CD8-positive, alpha-beta memory T cell (primary cell): ENCODE results near the gene EPHB1. TPM values are rescaled to one million over a fixed set of nuclear protein-coding genes. Genes with fewer than 3 reads are reported as not detected.

Experiments used
- CTCF ChIA-PET: fragments of 350-600 bp; sonication (Branson Sonifier 250); formaldehyde crosslinking; loops from one replicate; lab custom pipeline; 2021; ENCODE audit warnings: antibody characterized with exemption; lab: Charles Lee
- POLR2A ChIA-PET: fragments of 350-600 bp; sonication (Branson Sonifier 250); formaldehyde crosslinking; loops from one replicate; lab custom pipeline; 2021; ENCODE audit warnings: antibody characterized with exemption; lab: Charles Lee
- DNase-seq, 5 donors: peaks; one replicate each; pipeline versions ENCODE4 v3.0.0 to v3.0.0-alpha.2; 2020 to 2022; ENCODE audit warnings: mixed read lengths in 1 of 5
- H3K27ac ChIP-seq: one replicate; pipeline ENCODE4 v1.7.0; 2013; ENCODE audit warnings: low read depth, mild to moderate bottlenecking, low read length, moderate library complexity
- H3K27me3 ChIP-seq: 2 replicates; pipeline ENCODE4 v1.7.0; 2013; ENCODE audit warnings: low read length, mild to moderate bottlenecking; ENCODE audit not compliant: insufficient read depth, poor library complexity, severe bottlenecking
- H3K36me3 ChIP-seq: 2 replicates; pipeline ENCODE4 v1.7.0; 2013; ENCODE audit warnings: mild to moderate bottlenecking, low read length, moderate library complexity; ENCODE audit not compliant: insufficient read depth
- H3K4me1 ChIP-seq: 2 replicates; pipeline ENCODE4 v1.7.0; 2013; ENCODE audit warnings: mild to moderate bottlenecking, low read length, moderate library complexity; ENCODE audit not compliant: insufficient read depth
- H3K4me3 ChIP-seq: 2 replicates; pipeline ENCODE4 v1.7.0; 2013; ENCODE audit warnings: mild to moderate bottlenecking, low read length
- H3K9me3 ChIP-seq: 2 replicates; pipeline ENCODE4 v1.7.0; 2013; ENCODE audit warnings: mild to moderate bottlenecking, low read length
- H3K27ac Mint-ChIP-seq, 8 donors: one replicate each; pipeline ENCODE4 v1.8.0; 2020 to 2021; ENCODE audit warnings: mixed read lengths in 8 of 8, mild to moderate bottlenecking in 6 of 8, inconsistent platforms in 3 of 8, moderate library complexity in 3 of 8
- H3K27me3 Mint-ChIP-seq, 2 donors: one replicate each; pipeline ENCODE4 v1.8.0; 2020 to 2021; ENCODE audit warnings: mixed read lengths in 2 of 2, mild to moderate bottlenecking in 1 of 2, moderate library complexity in 1 of 2
- H3K36me3 Mint-ChIP-seq, 3 donors: one replicate each; pipeline ENCODE4 v1.8.0; 2020 to 2021; ENCODE audit warnings: mixed read lengths in 3 of 3, inconsistent platforms in 1 of 3, mild to moderate bottlenecking in 1 of 3
- H3K4me1 Mint-ChIP-seq, 3 donors: one replicate each; pipeline ENCODE4 v1.8.0; 2020 to 2021; ENCODE audit warnings: mixed read lengths in 3 of 3, inconsistent platforms in 1 of 3, mild to moderate bottlenecking in 1 of 3
- H3K4me3 Mint-ChIP-seq, 7 donors: one replicate each; pipeline ENCODE4 v1.8.0; 2020 to 2021; ENCODE audit warnings: mixed read lengths in 7 of 7, mild to moderate bottlenecking in 6 of 7, moderate library complexity in 4 of 7, inconsistent platforms in 2 of 7
- H3K9me3 Mint-ChIP-seq, 5 donors: one replicate each; pipeline ENCODE4 v1.8.0; 2020 to 2022; ENCODE audit warnings: mixed read lengths in 5 of 5, mild to moderate bottlenecking in 3 of 5, moderate library complexity in 2 of 5, inconsistent platforms in 1 of 5
- polyA plus RNA-seq: library from polyadenylated mRNA; unstranded; fragments of 300-500 nt; fragmentation: Illumina TruSeq; gene quantifications from one replicate; pipeline ENCODE4 v1.2.3, GENCODE V29; 2021
- total RNA-seq, 2 experiments: library from RNA; stranded (reverse); gene quantifications; one replicate each; pipeline ENCODE4 v1.2.3, GENCODE V29; 2021

The EPHB1 gene
- total and polyA plus RNA-seq, 3 experiments from 2014 or later: 0.10 TPM; not detected in 2

DNA sequence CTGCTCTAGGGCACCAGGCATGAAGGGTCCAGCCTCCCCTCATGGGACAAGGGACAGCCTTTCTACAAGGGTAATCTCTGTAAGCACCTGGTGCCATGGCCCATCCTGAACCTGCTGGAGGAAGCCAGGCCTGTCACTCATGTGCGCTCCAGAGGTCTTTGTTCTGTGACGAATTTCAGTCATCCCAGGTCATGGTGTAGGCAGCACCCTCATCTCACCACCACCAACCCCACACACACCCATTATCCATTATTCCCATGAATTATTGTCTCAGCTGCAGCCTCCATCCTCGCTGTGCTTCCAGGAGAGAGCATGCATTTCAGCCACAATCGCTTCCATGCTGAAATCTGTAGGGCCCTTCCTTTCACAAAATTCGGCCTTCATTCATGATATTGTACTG, 419.3 kb downstream of the EPHB1 start:
- DNase-seq: no peak
- no peaks in the 10 kb centered on the region for H3K9me3 ChIP-seq
- no peaks in the 10 kb centered on the region for H3K27me3 ChIP-seq
- no peak overlapping the region for H3K4me3 ChIP-seq
- H3K9me3 Mint-ChIP-seq: peaks cover 0 to 11% (median 0%) of the 10 kb centered on the region in 5 donors
- CTCF ChIA-PET: no interaction called here
- no peaks in the 10 kb centered on the region for H3K36me3 Mint-ChIP-seq
- no peaks in the 10 kb centered on the region for H3K4me1 Mint-ChIP-seq
- H3K27me3 Mint-ChIP-seq: peaks cover 0 to 4% of the 10 kb centered on the region in 2 donors
- no peak overlapping the region for H3K27ac ChIP-seq
- POLR2A ChIA-PET: no interaction called here
- no peak overlapping the region for H3K27ac Mint-ChIP-seq
- H3K36me3 ChIP-seq: no peaks in the 10 kb centered on the region
- H3K4me1 ChIP-seq: no peaks in the 10 kb centered on the region
- H3K4me3 Mint-ChIP-seq: no peak overlapping the region

DNA sequence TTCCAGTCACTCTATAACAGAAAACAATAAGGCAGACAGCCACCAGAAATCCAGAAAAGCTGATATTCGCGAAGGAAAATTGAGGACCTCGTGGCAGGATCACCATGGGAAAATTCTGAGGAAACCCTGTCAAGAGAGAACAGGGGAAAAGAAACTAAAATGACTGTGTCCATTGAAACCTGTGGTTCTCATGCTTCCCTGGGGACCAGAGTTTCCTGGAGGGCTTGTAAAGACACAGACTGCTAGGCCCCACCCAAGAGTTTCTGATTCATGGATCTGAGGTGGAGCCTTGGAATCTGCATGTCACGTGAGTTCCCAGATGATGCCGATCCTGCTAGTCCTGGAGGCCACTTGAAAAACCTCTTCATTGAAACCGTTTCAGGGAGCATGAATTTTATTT, 420.5 kb downstream of the EPHB1 start:
- Histone ChIP-seq H3K9me3 (no peaks in the 10 kb centered on the region), H3K36me3 (no peaks in the 10 kb centered on the region), H3K4me1 (no peaks in the 10 kb centered on the region), H3K27ac (no peak overlapping the region), H3K4me3 (no peak overlapping the region), H3K27me3 (no peaks in the 10 kb centered on the region)
- H3K9me3 Mint-ChIP-seq: peaks cover 0 to 11% (median 0%) of the 10 kb centered on the region in 5 donors
- H3K27ac Mint-ChIP-seq: no peak overlapping the region
- no peak overlapping the region for H3K4me3 Mint-ChIP-seq
- no peaks in the 10 kb centered on the region for H3K36me3 Mint-ChIP-seq
- H3K4me1 Mint-ChIP-seq: no peaks in the 10 kb centered on the region
- ChIA-PET CTCF (no interaction called here), POLR2A (no interaction called here)
- no peak for DNase-seq
- H3K27me3 Mint-ChIP-seq: peaks cover 0 to 4% of the 10 kb centered on the region in 2 donors

GRCh38 chr3:135216659-135217058, 421.6 kb downstream of the EPHB1 start:
- H3K4me3 Mint-ChIP-seq: no peak overlapping the region
- no peaks in the 10 kb centered on the region for H3K9me3 ChIP-seq

DNA sequence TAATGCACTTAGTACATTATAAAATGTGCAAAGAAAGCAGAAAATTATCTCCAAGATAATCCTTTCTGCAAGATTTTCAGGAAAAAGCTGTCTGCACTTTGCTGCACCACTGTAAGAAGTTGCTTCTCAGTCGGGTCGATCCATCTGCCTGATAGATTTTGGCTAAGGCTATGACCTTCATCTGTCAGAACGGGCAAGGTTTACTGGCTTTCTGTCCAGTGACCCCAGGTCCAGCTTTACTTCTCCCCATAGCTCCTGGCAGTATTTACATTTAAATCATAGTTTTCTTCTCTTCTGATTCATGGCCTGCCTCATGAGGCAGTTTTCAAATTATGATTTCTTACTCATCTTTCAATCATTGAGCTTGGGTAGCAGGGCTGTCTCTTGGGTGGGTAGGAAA, 422.7 kb downstream of the EPHB1 start:
- no peaks in the 10 kb centered on the region for H3K9me3 ChIP-seq
- no peak overlapping the region for H3K4me3 Mint-ChIP-seq
- H3K36me3 Mint-ChIP-seq: no peaks in the 10 kb centered on the region
- CTCF ChIA-PET: no interaction called here
- H3K27me3 ChIP-seq: no peaks in the 10 kb centered on the region
- no peak overlapping the region for H3K27ac ChIP-seq
- POLR2A ChIA-PET: no interaction called here
- H3K4me1 ChIP-seq: no peaks in the 10 kb centered on the region
- no peak for DNase-seq
- H3K4me3 ChIP-seq: no peak overlapping the region
- no peaks in the 10 kb centered on the region for H3K36me3 ChIP-seq
- no peaks in the 10 kb centered on the region for H3K4me1 Mint-ChIP-seq
- peaks cover 0 to 4% of the 10 kb centered on the region in 2 donors for H3K27me3 Mint-ChIP-seq
- H3K9me3 Mint-ChIP-seq: peaks cover 0 to 11% (median 0%) of the 10 kb centered on the region in 5 donors
- H3K27ac Mint-ChIP-seq: no peak overlapping the region

More at GRCh38 chr3:135216659-135217058, 421.6 kb downstream of the EPHB1 start:
- Mint-ChIP-seq H3K36me3 (no peaks in the 10 kb centered on the region), H3K4me1 (no peaks in the 10 kb centered on the region), H3K9me3 (peaks cover 0 to 11% (median 0%) of the 10 kb centered on the region in 5 donors), H3K27me3 (peaks cover 0 to 4% of the 10 kb centered on the region in 2 donors), H3K27ac (no peak overlapping the region)
- no peaks in the 10 kb centered on the region for H3K36me3 ChIP-seq
- DNase-seq: no peak
- ChIA-PET POLR2A (no interaction called here), CTCF (no interaction called here)
- H3K4me1 ChIP-seq: no peaks in the 10 kb centered on the region
- no peak overlapping the region for H3K27ac ChIP-seq
- H3K27me3 ChIP-seq: no peaks in the 10 kb centered on the region
- H3K4me3 ChIP-seq: no peak overlapping the region

GRCh38 chr3:135218304-135218703, 423.2 kb downstream of the EPHB1 start:
- ChIA-PET POLR2A (no interaction called here), CTCF (no interaction called here)
- Histone ChIP-seq H3K4me3 (no peak overlapping the region), H3K9me3 (no peaks in the 10 kb centered on the region), H3K27ac (no peak overlapping the region), H3K36me3 (no peaks in the 10 kb centered on the region), H3K4me1 (no peaks in the 10 kb centered on the region), H3K27me3 (no peaks in the 10 kb centered on the region)
- no peak for DNase-seq
- H3K27me3 Mint-ChIP-seq: peaks cover 0 to 4% of the 10 kb centered on the region in 2 donors
- peaks cover 0 to 12% (median 0%) of the 10 kb centered on the region in 5 donors for H3K9me3 Mint-ChIP-seq
- H3K4me3 Mint-ChIP-seq: no peak overlapping the region
- H3K4me1 Mint-ChIP-seq: no peaks in the 10 kb centered on the region
- no peaks in the 10 kb centered on the region for H3K36me3 Mint-ChIP-seq
- no peak overlapping the region for H3K27ac Mint-ChIP-seq

DNA sequence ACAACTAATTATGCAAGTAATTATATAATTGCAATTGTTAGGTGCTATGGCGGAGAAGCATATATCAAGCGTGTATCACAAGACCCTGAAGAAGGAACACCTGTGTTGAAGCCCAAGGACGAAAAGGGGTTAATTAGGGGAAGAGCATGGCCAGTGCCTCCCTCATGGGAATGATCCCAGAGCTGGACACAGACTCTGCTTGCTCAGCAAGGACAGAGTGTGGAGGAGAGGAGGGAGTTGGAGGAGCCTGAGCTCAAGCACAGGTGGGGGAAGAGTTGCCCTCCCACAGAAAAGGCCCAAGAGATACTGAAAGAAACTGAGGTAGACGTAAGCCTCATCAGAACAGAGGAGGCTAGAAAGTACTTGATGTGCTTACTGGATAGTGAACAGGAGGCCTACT, 423.7 kb downstream of the EPHB1 start:
- Mint-ChIP-seq H3K4me1 (no peaks in the 10 kb centered on the region), H3K9me3 (peaks cover 0 to 9% (median 0%) of the 10 kb centered on the region in 5 donors), H3K27ac (no peak overlapping the region), H3K27me3 (peaks cover 0 to 4% of the 10 kb centered on the region in 2 donors), H3K4me3 (no peak overlapping the region), H3K36me3 (no peaks in the 10 kb centered on the region)
- no peak for DNase-seq
- CTCF ChIA-PET: no interaction called here
- POLR2A ChIA-PET: no interaction called here
- H3K27me3 ChIP-seq: no peaks in the 10 kb centered on the region
- H3K36me3 ChIP-seq: no peaks in the 10 kb centered on the region
- no peak overlapping the region for H3K27ac ChIP-seq
- no peak overlapping the region for H3K4me3 ChIP-seq
- H3K9me3 ChIP-seq: no peaks in the 10 kb centered on the region
- H3K4me1 ChIP-seq: no peaks in the 10 kb centered on the region

GRCh38 chr3:135224815-135225362, 429.8 kb downstream of the EPHB1 start:
- POLR2A ChIA-PET: no interaction called here

DNA sequence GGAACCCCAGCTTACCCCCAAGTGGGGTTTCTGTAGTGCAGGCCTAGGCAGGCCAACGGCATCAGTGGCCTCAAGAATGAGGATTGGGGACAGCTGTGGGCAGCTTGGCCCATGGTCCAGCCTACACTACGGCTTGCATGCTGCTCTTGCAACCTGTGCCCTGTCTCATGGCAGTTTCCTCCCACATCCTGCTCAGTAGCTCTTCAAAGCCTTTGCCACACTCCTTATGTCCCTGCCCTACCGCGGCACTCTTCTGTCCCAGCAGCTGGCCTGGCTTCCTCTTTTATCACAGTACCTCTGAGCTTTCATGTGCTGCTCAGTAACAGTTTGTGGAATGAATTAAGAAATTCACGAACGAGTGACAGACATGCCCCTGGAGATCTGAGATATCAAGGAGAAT, 431.0 kb downstream of the EPHB1 start:
- no peak for DNase-seq
- POLR2A ChIA-PET: no interaction called here
- Histone ChIP-seq H3K9me3 (no peaks in the 10 kb centered on the region), H3K27ac (no peak overlapping the region), H3K27me3 (no peaks in the 10 kb centered on the region), H3K4me3 (no peak overlapping the region), H3K4me1 (no peaks in the 10 kb centered on the region), H3K36me3 (no peaks in the 10 kb centered on the region)
- H3K4me1 Mint-ChIP-seq: no peaks in the 10 kb centered on the region
- H3K4me3 Mint-ChIP-seq: no peak overlapping the region
- CTCF ChIA-PET: no interaction called here
- peaks cover 0 to 2% of the 10 kb centered on the region in 2 donors for H3K27me3 Mint-ChIP-seq
- no peaks in the 10 kb centered on the region for H3K36me3 Mint-ChIP-seq
- peaks cover 0 to 6% (median 0%) of the 10 kb centered on the region in 5 donors for H3K9me3 Mint-ChIP-seq
- peak overlapping the region in 1 of 8 donors; percentile 78 for H3K27ac Mint-ChIP-seq

More at GRCh38 chr3:135224815-135225362, 429.8 kb downstream of the EPHB1 start:
- Histone ChIP-seq H3K9me3 (no peaks in the 10 kb centered on the region), H3K4me3 (no peak overlapping the region), H3K36me3 (no peaks in the 10 kb centered on the region), H3K27me3 (no peaks in the 10 kb centered on the region), H3K27ac (no peak overlapping the region), H3K4me1 (no peaks in the 10 kb centered on the region)
- no peaks in the 10 kb centered on the region for H3K4me1 Mint-ChIP-seq
- CTCF ChIA-PET: no interaction called here
- peaks cover 0 to 6% (median 0%) of the 10 kb centered on the region in 5 donors for H3K9me3 Mint-ChIP-seq
- no peaks in the 10 kb centered on the region for H3K36me3 Mint-ChIP-seq
- DNase-seq: no peak
- H3K4me3 Mint-ChIP-seq: no peak overlapping the region
- peaks cover 0 to 2% of the 10 kb centered on the region in 2 donors for H3K27me3 Mint-ChIP-seq
- no peak overlapping the region for H3K27ac Mint-ChIP-seq
